GM23338 (cell line): Measurements from ENCODE around the gene SLC15A4.

Experiments
- CREB1 ChIP-seq: fragments of 250-450 bp; sonication (Bioruptor Pico); IDR thresholded peaks from 2 replicates; pipeline ENCODE4 v1.5.0; 2020; ENCODE audit warnings: low read depth, mild to moderate bottlenecking, moderate library complexity
- CTCF ChIP-seq, 2 experiments: fragments of 200-600 bp in 1 of 2; sonication (generic) in 1 of 2; conservative IDR thresholded peaks; 2 replicates each; pipeline versions ENCODE4 v1.5.1 to v1.6.1; 2016 to 2017; ENCODE audit warnings: antibody characterized with exemption in 2 of 2, low read depth in 2 of 2, mild to moderate bottlenecking in 2 of 2, moderate library complexity in 1 of 2
- ETS1 ChIP-seq: IDR thresholded peaks from 2 replicates; pipeline ENCODE4 v1.6.1; 2016; ENCODE audit warnings: antibody characterized with exemption
- EZH2 ChIP-seq: fragments of 200-600 bp; sonication (generic); IDR thresholded peaks from one replicate; pipeline ENCODE4 v1.8.0; 2017; ENCODE audit warnings: antibody characterized with exemption, mild to moderate bottlenecking, low read depth; ENCODE audit not compliant: unreplicated experiment
- EZH2phosphoT487 ChIP-seq: fragments of 200-600 bp; sonication (generic); IDR thresholded peaks from one replicate; pipeline ENCODE4 v1.8.1; 2018; ENCODE audit warnings: antibody characterized with exemption; ENCODE audit not compliant: unreplicated experiment
- JUNB ChIP-seq: IDR thresholded peaks from one replicate; pipeline ENCODE4 v1.6.1; 2016; ENCODE audit warnings: antibody characterized with exemption; ENCODE audit not compliant: unreplicated experiment
- POLR2AphosphoS5 ChIP-seq: IDR thresholded peaks from 2 replicates; pipeline ENCODE4 v1.6.1; 2016; ENCODE audit warnings: antibody characterized with exemption, low read depth
- REST ChIP-seq: IDR thresholded peaks from one replicate; pipeline ENCODE4 v1.6.1; 2018; ENCODE audit warnings: antibody characterized with exemption; ENCODE audit not compliant: unreplicated experiment
- ZNF331 ChIP-seq: fragments of 250-450 bp; sonication (Bioruptor Pico); IDR thresholded peaks from 2 replicates; pipeline ENCODE4 v1.5.0; 2020; ENCODE audit warnings: low read depth, mild to moderate bottlenecking, moderate library complexity
- ZNF462 ChIP-seq: fragments of 250-450 bp; sonication (Bioruptor Pico); IDR thresholded peaks from 2 replicates; pipeline ENCODE4 v1.5.0; 2020; ENCODE audit warnings: mild to moderate bottlenecking, moderate library complexity

GRCh38 chr12:128853600-128854197, 29.9 kb upstream of the SLC15A4 start:
- TF ChIP-seq CTCF (conservative IDR thresholded peaks at IDR 0.05; ENCODE audit: low read depth in 2 of 2) (no peak), EZH2phosphoT487 (no peak), POLR2AphosphoS5 (no peak), CREB1 (CRISPR knock-in tag) (no peak), EZH2 (no peak), REST (no peak), ZNF331 (no peak), ZNF462 (CRISPR knock-in tag) (no peak), ETS1 (no peak), JUNB (no peak)
